Gastrocnemius medialis (tissue), 4 donors: ENCODE data around the gene PACS1. TPM values are rescaled to one million over a fixed set of nuclear protein-coding genes. Genes with fewer than 3 reads are reported as not detected.
A peak's percentile ranks its signal among the peaks of the same experiment; 100 is the strongest.
"Not testable (repeated sequence)": the region's sequence is repeated elsewhere in the genome, so short reads cannot be mapped to it uniquely, and the experiment has no call there.

ENCODE experiments used
- ATAC-seq, 2 donors: fragments of 150-250 bp; one replicate each; pipeline ENCODE4 v1.9.1; 2016
- DNase-seq, 2 donors: peaks; one replicate each; pipeline ENCODE4 v3.0.0-alpha.2; 2019
- H3K27ac ChIP-seq, 4 donors: fragments of 200-600 bp; sonication (generic); 1 replicate in 1 of 4; 2 replicates in 3 of 4; pipeline ENCODE4 v1.5.1; 2016 to 2018; ENCODE audit warnings: mild to moderate bottlenecking in 2 of 4, moderate library complexity in 1 of 4
- H3K27me3 ChIP-seq, 3 donors: fragments of 200-600 bp; sonication (generic) in 2 of 3; 1 replicate in 1 of 3; 2 replicates in 2 of 3; pipeline versions ENCODE4 v1.5.1 to v1.6.0; 2016 to 2019; ENCODE audit warnings: mild to moderate bottlenecking in 1 of 3, moderate library complexity in 1 of 3
- H3K36me3 ChIP-seq, 2 donors: fragments of 200-600 bp; sonication (generic) in 1 of 2; one replicate each; pipeline ENCODE4 v1.5.1; 2017 to 2018
- H3K4me1 ChIP-seq, 2 donors: fragments of 200-600 bp; sonication (generic) in 1 of 2; one replicate each; pipeline ENCODE4 v1.5.1; 2016 to 2017; ENCODE audit warnings: mild to moderate bottlenecking in 2 of 2
- H3K4me3 ChIP-seq, 4 donors: fragments of 200-600 bp; sonication (generic) in 3 of 4; 1 replicate in 1 of 4; 2 replicates in 3 of 4; pipeline ENCODE4 v1.5.1; 2016 to 2019; ENCODE audit warnings: mild to moderate bottlenecking in 2 of 4
- H3K9me3 ChIP-seq, 3 donors: fragments of 200-600 bp; sonication (generic) in 2 of 3; 1 replicate in 1 of 3; 2 replicates in 2 of 3; pipeline ENCODE4 v1.5.1; 2016 to 2019
- CTCF ChIP-seq, 5 experiments: fragments of 450-650 bp in 3 of 5; fragments of 200-600 bp in 2 of 5; sonication (generic) in 2 of 5; IDR thresholded peaks in 4 of 5; conservative IDR thresholded peaks in 1 of 5; 1 replicate in 4 of 5; 2 replicates in 1 of 5; pipeline ENCODE4 v1.5.1; 2016 to 2019; ENCODE audit warnings: antibody characterized with exemption in 5 of 5, mild to moderate bottlenecking in 3 of 5, moderate library complexity in 3 of 5
- POLR2A ChIP-seq, 2 donors: fragments of 450-650 bp; IDR thresholded peaks; one replicate each; pipeline ENCODE4 v1.6.1; 2017; ENCODE audit warnings: antibody characterized with exemption in 2 of 2, mild to moderate bottlenecking in 2 of 2, moderate library complexity in 2 of 2
- in situ Hi-C, 4 donors: fragments of 200-750 bp; cut with MboI; loops; one replicate each; pipeline versions ENCODE4 v1.15.0 to v1.8.0; 2017; ENCODE audit warnings: low sequenced_read_pairs in 4 of 4
- intact Hi-C: fragments of 100-400 bp; cut with DNase I; formaldehyde crosslinking; loops from one replicate; pipeline ENCODE4 v1.15.1; 2023; ENCODE audit warnings: low total_unique reads
- total RNA-seq, 4 donors: library from RNA; depleted of rRNA; stranded (reverse); fragments of >200 nt; gene quantifications; one replicate each; pipeline versions ENCODE4 v1.1.0 to v1.2.3, GENCODE V29; 2016

The PACS1 gene
- 10 to 100 TPM in 3 of 4 donors, 1 to 10 TPM in 1; 6.6 to 20.4 (median 16.9) TPM for total RNA-seq

DNA sequence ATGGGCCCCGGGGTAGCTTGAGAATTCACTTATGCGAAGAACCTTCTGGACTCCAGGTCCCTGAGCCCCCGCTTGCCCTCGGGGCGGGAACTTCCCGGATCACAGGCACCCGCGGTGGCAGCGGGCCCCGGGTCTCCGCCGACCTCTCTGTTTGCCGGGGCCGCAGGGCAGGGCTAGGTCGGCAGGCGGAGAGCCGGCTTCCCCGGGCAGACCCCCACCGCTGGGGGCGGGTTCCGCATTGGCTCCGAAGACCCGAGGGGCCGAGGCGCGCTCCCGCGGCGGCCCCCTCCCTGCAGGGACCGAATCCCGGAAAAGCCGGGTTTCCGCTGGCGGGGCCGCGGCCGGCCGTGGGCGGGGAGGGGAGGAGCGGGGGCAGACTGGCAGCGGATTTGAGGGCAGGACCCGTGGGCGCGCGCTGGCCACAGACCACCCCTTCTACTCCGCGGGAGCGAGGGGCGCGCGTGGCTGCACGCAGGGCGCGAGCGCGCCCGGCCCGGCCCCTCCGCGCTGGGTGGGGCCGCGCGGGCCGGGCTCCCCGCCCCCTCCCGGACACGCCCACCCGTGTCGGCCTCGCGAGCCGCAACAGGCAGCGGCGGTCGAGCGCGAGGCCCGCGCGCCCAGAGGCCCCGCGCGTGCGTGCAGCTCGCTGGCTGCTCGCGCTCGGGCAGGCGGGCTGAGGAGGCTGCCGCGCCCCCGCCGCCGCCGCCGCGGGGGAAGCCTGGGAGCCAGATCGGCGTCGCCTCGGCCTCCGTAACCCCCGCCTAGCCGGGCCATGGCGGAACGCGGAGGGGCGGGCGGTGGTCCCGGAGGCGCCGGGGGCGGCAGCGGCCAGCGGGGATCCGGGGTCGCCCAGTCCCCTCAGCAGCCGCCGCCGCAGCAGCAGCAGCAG, at the start of gene PACS1:
TSS of gene PACS1 (plus strand) at position 558 of the 889 bp plus-strand sequence. CDS start at position 773, 215 bp downstream.
- ATAC-seq (peak; percentile 60 to 66), DNase-seq (peak; percentile 25 to 53)
- Histone ChIP-seq H3K27me3 (no peaks in the 10 kb centered on the region), H3K27ac (peak within 1 kb of the TSS; percentile 83 to 91 (median 86)), H3K4me3 (peak within 1 kb of the TSS; percentile 67 to 93 (median 80)), H3K4me1 (peaks cover 21 to 26% of the 10 kb centered on the region in 2 donors), H3K36me3 (peaks cover 0 to 29% of the 10 kb centered on the region in 2 donors), H3K9me3 (no peaks in the 10 kb centered on the region)
- TF ChIP-seq POLR2A (IDR thresholded peaks at IDR 0.05) (peak; percentile 51 to 66), CTCF (IDR thresholded peaks at IDR 0.05 in 4 of 5, conservative IDR thresholded peaks at IDR 0.05 in 1 of 5) (peak in 3 of 5 experiments; percentile 9 to 34 (median 23))
- intact Hi-C loops (loop anchor here (2.0 kb wide), 1 partner anchor 17 kb away; the partner anchor contains the start of gene SF3B2), in situ Hi-C loops (no loop called here)

GRCh38 chr11:66020618-66021357, 49.3 kb upstream of the PACS1 start:
- intact Hi-C loops (no loop called here), in situ Hi-C loops (no loop called here)
- no peak overlapping the region for H3K27ac ChIP-seq
- TF ChIP-seq CTCF (IDR thresholded peaks at IDR 0.05 in 4 of 5, conservative IDR thresholded peaks at IDR 0.05 in 1 of 5) (no peak), POLR2A (IDR thresholded peaks at IDR 0.05) (no peak)
- H3K9me3 ChIP-seq: no peaks in the 10 kb centered on the region
- ATAC-seq (no peak), DNase-seq (no peak)
- no peaks in the 10 kb centered on the region for H3K27me3 ChIP-seq
- H3K4me3 ChIP-seq: no peak overlapping the region
- no peaks in the 10 kb centered on the region for H3K36me3 ChIP-seq
- peaks cover 3 to 4% of the 10 kb centered on the region in 2 donors for H3K4me1 ChIP-seq

DNA sequence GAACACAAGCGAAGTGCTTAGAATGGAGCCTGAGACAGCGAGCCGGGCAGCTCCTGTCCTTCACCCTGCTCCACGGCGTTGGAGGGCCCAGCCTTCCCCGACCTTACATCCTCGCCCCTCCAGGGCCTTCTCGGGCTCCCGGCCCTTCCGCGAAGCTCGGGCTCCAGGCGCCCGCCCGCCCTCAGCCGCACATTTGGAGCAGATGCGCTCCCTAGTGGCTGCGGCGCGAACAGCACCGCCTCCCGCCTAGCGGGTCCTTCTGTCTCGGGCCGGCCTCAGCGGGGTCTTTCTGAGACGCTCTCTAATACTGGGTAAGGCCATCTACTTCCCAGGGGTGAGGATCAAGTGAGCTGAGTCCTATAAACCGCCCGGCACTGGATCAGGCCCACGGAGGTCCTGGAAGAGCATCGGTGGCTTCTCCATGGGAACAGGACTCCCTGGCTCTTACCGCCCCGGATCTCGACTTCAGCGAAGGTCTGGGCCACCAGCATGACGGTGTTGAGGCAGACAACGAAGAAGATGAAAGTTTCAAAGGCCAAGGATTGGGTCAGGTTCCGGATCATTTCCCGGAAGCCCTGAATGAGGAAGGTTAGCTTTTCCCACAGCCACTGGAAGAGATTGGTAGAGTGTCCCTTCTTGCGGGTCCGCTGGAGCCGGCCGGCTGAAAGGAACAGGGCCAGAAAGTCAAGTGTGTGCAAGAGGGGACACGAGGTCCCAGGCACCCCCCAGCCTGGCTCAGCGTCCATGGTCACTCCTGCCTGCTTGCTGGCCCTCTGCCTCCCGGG, 47.5 kb upstream of the PACS1 start:
- in situ Hi-C loops (no loop called here), intact Hi-C loops (loop anchor here (1.0 kb wide), 1 partner anchor 33 kb away; no protein-coding TSS in a partner anchor)
- H3K27me3 ChIP-seq: no peaks in the 10 kb centered on the region
- H3K36me3 ChIP-seq: no peaks in the 10 kb centered on the region
- H3K4me1 ChIP-seq: no peaks in the 10 kb centered on the region
- TF ChIP-seq POLR2A (IDR thresholded peaks at IDR 0.05) (no peak), CTCF (IDR thresholded peaks at IDR 0.05 in 4 of 5, conservative IDR thresholded peaks at IDR 0.05 in 1 of 5) (peak; percentile 90 to 97 (median 92))
- peak; percentile 19 to 47 for DNase-seq
- H3K9me3 ChIP-seq: no peaks in the 10 kb centered on the region
- ATAC-seq: peak; percentile 83 to 94
- no peak overlapping the region for H3K27ac ChIP-seq
- peak overlapping the region; percentile 21 to 49 (median 32) for H3K4me3 ChIP-seq

DNA sequence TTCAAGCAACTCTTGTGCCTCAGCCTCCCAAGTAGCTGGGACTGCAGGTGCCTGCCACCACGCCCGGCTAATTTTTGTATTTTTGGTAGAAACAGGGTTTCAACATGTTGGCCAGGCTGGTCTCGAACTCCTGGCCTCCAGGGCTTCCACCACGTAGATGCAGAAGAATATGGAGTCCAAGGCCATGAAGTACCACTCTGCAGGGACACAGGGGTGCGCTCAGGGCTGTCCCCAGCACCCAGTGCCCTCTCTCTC, 47.0 kb upstream of the PACS1 start:
- intact Hi-C loops, ATAC-seq, H3K9me3 ChIP-seq, in situ Hi-C loops, H3K27ac ChIP-seq, H3K4me3 ChIP-seq, H3K4me1 ChIP-seq, H3K27me3 ChIP-seq, DNase-seq, H3K36me3 ChIP-seq: not testable (repeated sequence)
